Stimulated activated CD8-positive, alpha-beta memory T cell treated with anti-CD3 and anti-CD28 coated beads, Interleukin-7, amount 100 ng/mL, for 1 hour (primary cell): ENCODE results near the gene OAS3.
"Not testable (repeated sequence)": the region's sequence is repeated elsewhere in the genome, so short reads cannot be mapped to it uniquely, and the experiment has no call there.

Source experiments
- DNase-seq, 2 donors: peaks; one replicate each; pipeline ENCODE4 v3.0.0-alpha.2; 2020; ENCODE audit warnings: low read depth in 2 of 2

OAS3 gene

DNA sequence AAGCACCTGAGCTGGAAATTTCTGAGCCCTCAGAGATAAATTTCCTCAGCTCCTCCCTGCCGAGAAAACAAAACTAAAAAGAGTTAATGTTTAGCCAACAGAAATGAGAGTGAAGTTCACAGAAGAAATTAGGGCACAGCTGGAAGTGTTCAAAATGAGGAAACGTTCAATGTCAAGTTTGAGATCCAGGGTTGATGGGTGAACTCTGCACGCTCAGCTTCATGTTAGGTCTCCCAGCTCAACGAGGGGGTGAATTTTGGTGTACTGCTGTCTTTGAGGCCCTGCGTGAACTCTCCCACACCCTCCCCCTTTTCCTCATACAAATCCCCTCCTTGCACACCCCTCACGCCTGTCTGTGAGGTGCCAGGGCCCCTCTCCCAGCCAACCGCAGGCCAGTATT is 13.3 kb upstream of the OAS3 start:
- DNase-seq, result no peak

- not testable (repeated sequence) for DNase-seq
These were observed 11.7 kb upstream of the OAS3 start for GRCh38 chr12:112926416-112927033.

GRCh38 chr12:112927475-112927874 is 10.8 kb upstream of the OAS3 start:
- no peak for DNase-seq

GRCh38 chr12:112927925-112928324 is 10.3 kb upstream of the OAS3 start:
- no peak for DNase-seq

DNA sequence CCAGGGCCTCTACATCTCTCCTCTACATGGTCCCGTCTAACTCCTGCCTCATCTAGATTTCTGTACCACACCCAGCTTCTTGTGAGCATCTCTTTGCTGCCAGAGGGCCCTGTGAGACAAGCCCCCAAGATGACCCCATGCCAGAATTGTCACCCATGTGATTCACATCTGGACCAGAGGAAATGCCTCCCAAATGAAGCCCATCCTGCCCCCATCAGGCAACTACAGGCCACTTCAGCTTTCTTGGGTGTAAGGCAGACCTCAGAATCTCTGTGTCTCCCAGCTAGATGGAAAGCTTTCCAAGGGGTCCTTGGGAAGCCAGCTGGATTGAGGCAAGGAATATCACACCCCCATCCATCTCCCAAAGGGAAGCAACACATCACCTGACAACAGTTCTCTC is 9.3 kb upstream of the OAS3 start:
- no peak for DNase-seq

- DNase-seq, result no peak
These were observed 8.6 kb upstream of the OAS3 start for GRCh38 chr12:112929715-112930114.

GRCh38 chr12:112930350-112930749 is 7.9 kb upstream of the OAS3 start:
- DNase-seq, result no peak

- DNase-seq, result no peak
These were observed 5.7 kb upstream of the OAS3 start for GRCh38 chr12:112932485-112933128.

DNA sequence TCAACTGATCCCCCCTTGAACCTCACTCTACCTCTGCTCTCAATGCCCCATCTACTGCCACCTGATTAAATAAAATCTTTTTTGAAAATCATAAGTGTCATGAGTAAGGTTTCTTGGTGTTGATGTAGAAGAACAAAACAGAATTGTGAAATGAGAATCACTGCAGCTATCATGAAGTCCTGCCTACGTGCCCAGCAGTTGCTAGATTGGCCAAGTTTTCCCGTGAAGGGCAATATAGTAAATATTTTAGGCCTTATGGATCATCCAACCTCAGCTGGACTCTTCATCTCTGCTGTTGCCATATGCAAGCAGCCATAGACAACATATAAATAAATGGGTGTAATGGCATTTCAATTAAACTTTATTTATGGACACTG is 5.2 kb upstream of the OAS3 start:
- DNase-seq, result no peak

DNA sequence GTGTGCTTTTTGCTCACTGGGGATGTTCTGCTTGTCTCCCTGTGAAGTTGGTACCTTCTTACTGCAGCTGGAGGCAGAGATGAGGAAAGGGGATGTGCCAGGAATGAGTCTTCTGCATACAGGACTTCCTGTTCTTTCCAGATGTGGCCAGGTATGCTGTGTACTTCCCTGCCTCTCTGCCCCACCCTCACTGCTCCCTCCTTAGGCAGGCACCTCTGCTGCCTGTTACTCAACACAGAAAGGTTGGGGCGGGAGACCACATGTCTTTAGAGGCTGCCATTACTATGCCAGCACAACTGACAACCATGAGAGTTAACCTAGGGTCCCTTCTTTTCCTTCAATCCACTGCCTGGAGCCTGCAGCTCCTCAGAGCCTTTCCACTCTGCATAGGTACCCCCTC is 2.0 kb upstream of the OAS3 start:
- no peak for DNase-seq

- DNase-seq, result no peak
These were observed 1.3 kb upstream of the OAS3 start for GRCh38 chr12:112936927-112937326.

- DNase-seq, result no peak
These were observed 477 bp downstream of the OAS3 start for GRCh38 chr12:112938751-112939150.

GRCh38 chr12:112939761-112940381 is 1.6 kb downstream of the OAS3 start:
- no peak for DNase-seq

DNA sequence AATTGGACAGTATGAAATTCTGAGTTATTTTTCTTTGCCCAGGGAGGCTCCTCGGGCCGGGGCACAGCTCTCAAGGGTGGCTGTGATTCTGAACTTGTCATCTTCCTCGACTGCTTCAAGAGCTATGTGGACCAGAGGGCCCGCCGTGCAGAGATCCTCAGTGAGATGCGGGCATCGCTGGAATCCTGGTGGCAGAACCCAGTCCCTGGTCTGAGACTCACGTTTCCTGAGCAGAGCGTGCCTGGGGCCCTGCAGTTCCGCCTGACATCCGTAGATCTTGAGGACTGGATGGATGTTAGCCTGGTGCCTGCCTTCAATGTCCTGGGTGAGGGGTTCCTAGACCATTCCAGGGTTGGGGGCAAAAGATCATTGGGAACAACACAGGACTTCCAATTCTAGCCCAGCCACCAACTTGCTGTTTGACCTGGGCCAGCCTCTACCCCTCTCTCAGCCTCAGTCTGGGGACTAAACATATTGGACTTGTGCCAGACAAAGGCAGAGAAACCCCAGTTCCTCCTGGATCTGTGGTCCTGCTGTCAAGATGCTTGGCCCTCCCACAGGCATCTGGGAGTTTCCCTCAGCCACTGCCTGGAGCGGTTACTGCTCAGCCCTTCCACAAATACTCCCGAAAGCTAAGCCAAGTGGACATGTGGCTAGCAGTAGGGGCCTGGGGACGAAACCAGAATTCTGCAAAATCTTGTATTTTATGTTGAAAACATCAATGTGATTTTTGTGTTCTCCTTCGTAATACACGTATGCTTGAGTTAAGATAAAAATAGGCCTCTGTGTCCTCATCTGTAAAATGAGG is 3.5 kb downstream of the OAS3 start:
- DNase-seq, result no peak

DNA sequence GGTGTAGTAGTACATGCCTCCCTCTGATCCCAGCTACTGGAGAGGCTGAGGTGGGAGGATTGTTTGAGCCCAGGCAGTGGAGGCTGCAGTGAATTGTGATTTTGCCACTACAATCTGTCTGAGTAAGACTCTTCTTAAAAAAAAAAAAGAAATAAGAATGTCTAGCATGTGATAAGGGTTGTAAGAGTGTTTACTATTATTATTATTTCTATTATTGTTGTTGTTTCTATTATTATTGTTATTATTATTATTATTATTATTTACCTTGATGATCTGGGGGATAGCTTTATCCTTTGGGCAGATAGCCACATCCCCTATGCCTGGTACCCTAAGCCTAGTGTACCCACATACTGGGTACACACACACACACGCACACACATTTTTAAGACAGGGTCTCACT is 4.3 kb downstream of the OAS3 start:
- DNase-seq, result no peak

DNA sequence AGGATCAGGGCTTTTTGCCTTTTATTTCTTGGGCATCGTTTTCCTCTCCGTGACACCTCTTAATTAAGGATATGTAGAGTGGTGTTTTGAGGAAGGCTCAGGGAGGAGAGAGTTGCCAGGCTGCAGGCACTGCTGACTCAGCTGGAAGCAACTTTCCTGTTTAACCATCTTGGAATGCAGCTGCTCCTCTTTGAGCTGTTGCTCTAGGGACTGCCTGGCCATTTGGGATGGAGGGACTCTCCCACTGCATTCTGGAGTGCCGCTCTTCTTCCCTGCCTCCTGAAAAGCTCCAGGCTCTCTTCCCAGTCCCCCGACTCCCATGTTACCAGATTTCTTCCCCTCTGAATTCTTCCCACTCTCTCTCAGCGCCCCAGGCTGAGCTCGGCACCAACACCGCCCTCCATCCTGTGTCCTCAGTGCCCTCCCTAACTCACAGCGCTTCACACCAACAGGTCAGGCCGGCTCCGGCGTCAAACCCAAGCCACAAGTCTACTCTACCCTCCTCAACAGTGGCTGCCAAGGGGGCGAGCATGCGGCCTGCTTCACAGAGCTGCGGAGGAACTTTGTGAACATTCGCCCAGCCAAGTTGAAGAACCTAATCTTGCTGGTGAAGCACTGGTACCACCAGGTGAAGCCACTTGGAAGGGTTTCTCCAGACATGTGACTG is 5.9 kb downstream of the OAS3 start:
- no peak for DNase-seq

DNA sequence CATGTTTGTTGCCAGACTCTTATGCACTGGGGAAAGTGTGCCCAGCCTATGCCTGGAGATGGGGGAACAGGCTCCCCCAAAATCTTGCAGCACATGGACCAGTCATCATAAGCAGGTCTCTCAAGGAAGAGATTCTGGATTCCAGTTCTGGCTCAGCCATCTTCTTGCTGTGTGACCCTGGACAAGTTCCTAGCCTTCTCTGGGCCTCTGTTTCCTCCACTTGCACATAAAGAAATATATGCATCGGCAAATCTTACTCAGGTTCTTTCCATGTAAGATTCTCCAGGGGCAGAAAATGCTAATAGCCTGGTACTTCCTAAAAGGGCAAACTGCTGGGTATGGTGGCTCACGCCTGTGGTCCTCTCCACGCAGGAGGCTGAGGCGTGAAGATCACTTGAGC is 7.2 kb downstream of the OAS3 start:
- DNase-seq, result no peak

- no peak for DNase-seq
These were observed 8.1 kb downstream of the OAS3 start for GRCh38 chr12:112946236-112947000.

DNA sequence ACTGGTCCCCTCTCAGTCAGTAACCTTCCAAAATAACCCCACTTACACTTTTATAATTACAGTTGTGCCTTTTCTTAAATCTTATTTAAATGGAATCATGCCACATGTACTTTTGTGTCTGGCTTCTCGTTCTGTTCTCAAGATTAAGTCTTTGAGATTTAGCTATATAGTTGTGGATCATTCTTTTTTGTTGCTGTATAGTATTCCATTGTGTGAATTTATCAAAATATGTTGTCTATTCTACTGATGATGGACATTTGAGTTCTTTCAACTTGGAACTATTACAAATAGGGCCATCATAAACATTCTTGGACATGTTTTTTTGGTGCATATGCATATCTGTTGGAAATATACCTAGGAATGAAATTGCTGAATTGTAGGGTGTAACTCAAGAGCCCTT is 9.0 kb downstream of the OAS3 start:
- DNase-seq, result no peak

DNA sequence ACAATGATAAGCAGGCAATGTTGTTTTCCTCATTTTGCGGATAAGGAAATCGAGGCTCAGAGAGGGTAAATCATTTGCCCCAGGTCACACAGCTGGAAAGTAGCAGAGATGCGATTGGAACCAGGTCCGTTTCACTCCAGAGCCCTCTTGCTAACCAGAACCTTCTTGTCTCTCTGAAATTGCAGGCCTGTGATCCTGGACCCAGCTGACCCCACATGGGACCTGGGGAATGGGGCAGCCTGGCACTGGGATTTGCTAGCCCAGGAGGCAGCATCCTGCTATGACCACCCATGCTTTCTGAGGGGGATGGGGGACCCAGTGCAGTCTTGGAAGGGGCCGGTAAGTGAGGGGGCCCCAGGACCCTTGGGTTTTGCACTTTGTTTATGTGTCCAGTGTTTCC is 9.5 kb downstream of the OAS3 start:
- DNase-seq, result no peak

DNA sequence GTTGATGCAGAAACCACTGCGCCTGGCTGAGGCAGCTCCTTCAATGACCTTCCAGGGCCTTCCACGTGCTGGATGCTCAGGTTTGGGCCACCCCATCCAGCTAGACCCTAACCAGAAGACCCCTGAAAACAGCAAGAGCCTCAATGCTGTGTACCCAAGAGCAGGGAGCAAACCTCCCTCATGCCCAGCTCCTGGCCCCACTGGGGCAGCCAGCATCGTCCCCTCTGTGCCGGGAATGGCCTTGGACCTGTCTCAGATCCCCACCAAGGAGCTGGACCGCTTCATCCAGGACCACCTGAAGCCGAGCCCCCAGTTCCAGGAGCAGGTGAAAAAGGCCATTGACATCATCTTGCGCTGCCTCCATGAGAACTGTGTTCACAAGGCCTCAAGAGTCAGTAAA is 10.5 kb downstream of the OAS3 start:
- DNase-seq, result no peak
